ENCODE data around the gene PRCP.
"Not testable (repeated sequence)": the region's sequence is repeated elsewhere in the genome, so short reads cannot be mapped to it uniquely, and the experiment has no call there.

Gene PRCP

GRCh38 chr11:82900277-82901164 lies at the start of gene PRCP:
TSS of gene PRCP (minus strand) at chr11:82900430. CDS start at chr11:82900402, 28 bp downstream.
- peak; percentile 52 for DNase-seq (ENCODE audit: low read depth)

- DNase-seq (ENCODE audit: low read depth), result no peak
Measured at GRCh38 chr11:82949352-82949751, 49.1 kb upstream of the PRCP start.

GRCh38 chr11:82945682-82946081 lies 45.5 kb upstream of the PRCP start:
- DNase-seq (ENCODE audit: low read depth), result no peak

- not testable (repeated sequence) for DNase-seq (ENCODE audit: low read depth)
Measured at GRCh38 chr11:82945041-82945440, 44.8 kb upstream of the PRCP start.

- DNase-seq (ENCODE audit: low read depth), result no peak
Measured at GRCh38 chr11:82944198-82944597, 44.0 kb upstream of the PRCP start.

- DNase-seq (ENCODE audit: low read depth), result not testable (repeated sequence)
Measured at GRCh38 chr11:82943430-82943829, 43.2 kb upstream of the PRCP start.

GRCh38 chr11:82942376-82942775 lies 42.1 kb upstream of the PRCP start:
- DNase-seq (ENCODE audit: low read depth), result no peak

- no peak for DNase-seq (ENCODE audit: low read depth)
Measured at GRCh38 chr11:82939456-82939855, 39.2 kb upstream of the PRCP start.

- DNase-seq (ENCODE audit: low read depth), result no peak
Measured at GRCh38 chr11:82937554-82937953, 37.3 kb upstream of the PRCP start.

- DNase-seq (ENCODE audit: low read depth), result no peak
Measured at GRCh38 chr11:82936261-82936660, 36.0 kb upstream of the PRCP start.

- DNase-seq (ENCODE audit: low read depth), result no peak
Measured at GRCh38 chr11:82932564-82932963, 32.3 kb upstream of the PRCP start.

GRCh38 chr11:82930734-82931133 lies 30.5 kb upstream of the PRCP start:
- DNase-seq (ENCODE audit: low read depth), result no peak

- no peak for DNase-seq (ENCODE audit: low read depth)
Measured at GRCh38 chr11:82930229-82930628, 30.0 kb upstream of the PRCP start.

- no peak for DNase-seq (ENCODE audit: low read depth)
Measured at GRCh38 chr11:82929121-82929520, 28.9 kb upstream of the PRCP start.

- peak; percentile 9 for DNase-seq (ENCODE audit: low read depth)
Measured at GRCh38 chr11:82927264-82927880, 27.1 kb upstream of the PRCP start.

- DNase-seq (ENCODE audit: low read depth), result no peak
Measured at GRCh38 chr11:82924522-82925224, 24.4 kb upstream of the PRCP start.

- DNase-seq (ENCODE audit: low read depth), result not testable (repeated sequence)
Measured at GRCh38 chr11:82922396-82923173, 22.4 kb upstream of the PRCP start.

- DNase-seq (ENCODE audit: low read depth), result not testable (repeated sequence)
Measured at GRCh38 chr11:82920227-82920626, 20.0 kb upstream of the PRCP start.

GRCh38 chr11:82919786-82920185 lies 19.6 kb upstream of the PRCP start:
- not testable (repeated sequence) for DNase-seq (ENCODE audit: low read depth)

- DNase-seq (ENCODE audit: low read depth), result no peak
Measured at GRCh38 chr11:82909015-82909640, 8.9 kb upstream of the PRCP start.

- DNase-seq (ENCODE audit: low read depth), result no peak
Measured at GRCh38 chr11:82908311-82908710, 8.1 kb upstream of the PRCP start.

All from GM04503 (cell line).